ENCODE measurements around the gene RPL38.

The RPL38 gene

DNA sequence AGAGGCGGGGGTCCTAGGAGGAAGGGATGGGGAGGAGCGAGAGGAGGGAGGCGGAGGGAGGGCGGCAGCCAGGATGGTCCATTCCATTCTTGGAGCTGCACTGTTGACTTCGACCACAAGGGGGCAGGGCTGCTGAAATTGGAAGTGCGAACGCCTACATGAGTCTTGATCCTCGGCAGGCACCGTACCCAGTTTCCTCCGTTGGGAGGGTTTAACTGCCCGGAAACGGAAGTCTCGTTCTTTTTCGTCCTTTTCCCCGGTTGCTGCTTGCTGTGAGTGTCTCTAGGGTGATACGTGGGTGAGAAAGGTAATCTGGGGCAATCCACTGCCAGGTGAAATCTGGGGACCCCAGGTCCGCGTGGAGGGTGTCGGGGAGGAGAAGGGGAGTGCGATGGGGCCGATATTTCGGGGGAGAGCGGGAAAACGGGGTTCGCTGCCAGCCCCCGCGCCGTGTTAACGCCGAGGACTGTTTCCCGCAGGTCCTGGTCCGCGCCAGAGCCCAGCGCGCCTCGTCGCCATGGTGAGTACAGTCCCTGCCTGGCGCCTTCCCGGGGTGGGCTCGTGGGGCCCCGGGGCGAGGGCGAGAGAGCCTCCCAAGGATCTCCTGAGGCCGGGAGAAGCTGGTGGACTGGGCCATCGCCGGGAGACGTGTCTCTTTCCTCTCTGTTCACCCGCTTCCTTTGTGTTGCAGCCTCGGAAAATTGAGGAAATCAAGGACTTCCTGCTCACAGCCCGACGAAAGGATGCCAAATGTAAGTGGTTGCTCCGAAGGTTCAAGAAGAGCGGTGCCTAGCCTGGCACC, at the start of gene RPL38 (continued):
- no peak for TF ChIP-seq ZNF530 (tag by site-specific recombination; IDR thresholded peaks at IDR 0.05; ENCODE audit: low read depth)
- peak; percentile 14; the same call in 1 of the 2 replicates for TF ChIP-seq ZFP41 (tag by site-specific recombination; IDR thresholded peaks at IDR 0.05; ENCODE audit: borderline replicate concordance)
- TF ChIP-seq ZBTB26 (tag by site-specific recombination; optimal IDR thresholded peaks at IDR 0.05): peak; percentile 24
- 0 out of 2 replicates have a peak, but pooled peaks have one; percentile 65 for TF ChIP-seq ZNF785 (tag by site-specific recombination; IDR thresholded peaks at IDR 0.05)
- peak; percentile 88 for TF ChIP-seq ZEB2 (tag by site-specific recombination; IDR thresholded peaks at IDR 0.05)
- TF ChIP-seq, protein P1, sequence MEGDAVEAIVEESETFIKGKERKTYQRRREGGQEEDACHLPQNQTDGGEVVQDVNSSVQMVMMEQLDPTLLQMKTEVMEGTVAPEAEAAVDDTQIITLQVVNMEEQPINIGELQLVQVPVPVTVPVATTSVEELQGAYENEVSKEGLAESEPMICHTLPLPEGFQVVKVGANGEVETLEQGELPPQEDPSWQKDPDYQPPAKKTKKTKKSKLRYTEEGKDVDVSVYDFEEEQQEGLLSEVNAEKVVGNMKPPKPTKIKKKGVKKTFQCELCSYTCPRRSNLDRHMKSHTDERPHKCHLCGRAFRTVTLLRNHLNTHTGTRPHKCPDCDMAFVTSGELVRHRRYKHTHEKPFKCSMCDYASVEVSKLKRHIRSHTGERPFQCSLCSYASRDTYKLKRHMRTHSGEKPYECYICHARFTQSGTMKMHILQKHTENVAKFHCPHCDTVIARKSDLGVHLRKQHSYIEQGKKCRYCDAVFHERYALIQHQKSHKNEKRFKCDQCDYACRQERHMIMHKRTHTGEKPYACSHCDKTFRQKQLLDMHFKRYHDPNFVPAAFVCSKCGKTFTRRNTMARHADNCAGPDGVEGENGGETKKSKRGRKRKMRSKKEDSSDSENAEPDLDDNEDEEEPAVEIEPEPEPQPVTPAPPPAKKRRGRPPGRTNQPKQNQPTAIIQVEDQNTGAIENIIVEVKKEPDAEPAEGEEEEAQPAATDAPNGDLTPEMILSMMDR (tag by site-specific recombination; IDR thresholded peaks at IDR 0.05): peak; percentile 99
- no peak for TF ChIP-seq ZNF138 (tag by site-specific recombination; IDR thresholded peaks at IDR 0.05; ENCODE audit: borderline replicate concordance)
- TF ChIP-seq ZNF561 (tag by site-specific recombination; IDR thresholded peaks at IDR 0.05; ENCODE audit: borderline replicate concordance): 0 out of 2 replicates have a peak, but pooled peaks have one; percentile 25
- peak; percentile 60; the same call in 1 of the 2 replicates for TF ChIP-seq ZNF624 (tag by site-specific recombination; IDR thresholded peaks at IDR 0.05)
- peak; percentile 33; the same call in 1 of the 2 replicates for TF ChIP-seq YY2 (tag by site-specific recombination; IDR thresholded peaks at IDR 0.05)
- no peak for TF ChIP-seq ZNF433 (tag by site-specific recombination; IDR thresholded peaks at IDR 0.05; ENCODE audit: low read depth)
- TF ChIP-seq, protein P2, sequence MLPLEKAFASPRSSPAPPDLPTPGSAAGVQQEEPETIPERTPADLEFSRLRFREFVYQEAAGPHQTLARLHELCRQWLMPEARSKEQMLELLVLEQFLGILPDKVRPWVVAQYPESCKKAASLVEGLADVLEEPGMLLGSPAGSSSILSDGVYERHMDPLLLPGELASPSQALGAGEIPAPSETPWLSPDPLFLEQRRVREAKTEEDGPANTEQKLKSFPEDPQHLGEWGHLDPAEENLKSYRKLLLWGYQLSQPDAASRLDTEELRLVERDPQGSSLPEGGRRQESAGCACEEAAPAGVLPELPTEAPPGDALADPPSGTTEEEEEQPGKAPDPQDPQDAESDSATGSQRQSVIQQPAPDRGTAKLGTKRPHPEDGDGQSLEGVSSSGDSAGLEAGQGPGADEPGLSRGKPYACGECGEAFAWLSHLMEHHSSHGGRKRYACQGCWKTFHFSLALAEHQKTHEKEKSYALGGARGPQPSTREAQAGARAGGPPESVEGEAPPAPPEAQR (tag by site-specific recombination; IDR thresholded peaks at IDR 0.05): peak; percentile 85; the same call in 1 of the 2 replicates
- no peak for TF ChIP-seq BCL11B (tag by site-specific recombination; IDR thresholded peaks at IDR 0.05; ENCODE audit: low read depth)
- peak; percentile 58; the same call in 1 of the 2 replicates for TF ChIP-seq TRIM28 (IDR thresholded peaks at IDR 0.05; ENCODE audit: borderline replicate concordance, low read length)
- TF ChIP-seq ZSCAN30 (tag by site-specific recombination; IDR thresholded peaks at IDR 0.05): peak; percentile 82

DNA sequence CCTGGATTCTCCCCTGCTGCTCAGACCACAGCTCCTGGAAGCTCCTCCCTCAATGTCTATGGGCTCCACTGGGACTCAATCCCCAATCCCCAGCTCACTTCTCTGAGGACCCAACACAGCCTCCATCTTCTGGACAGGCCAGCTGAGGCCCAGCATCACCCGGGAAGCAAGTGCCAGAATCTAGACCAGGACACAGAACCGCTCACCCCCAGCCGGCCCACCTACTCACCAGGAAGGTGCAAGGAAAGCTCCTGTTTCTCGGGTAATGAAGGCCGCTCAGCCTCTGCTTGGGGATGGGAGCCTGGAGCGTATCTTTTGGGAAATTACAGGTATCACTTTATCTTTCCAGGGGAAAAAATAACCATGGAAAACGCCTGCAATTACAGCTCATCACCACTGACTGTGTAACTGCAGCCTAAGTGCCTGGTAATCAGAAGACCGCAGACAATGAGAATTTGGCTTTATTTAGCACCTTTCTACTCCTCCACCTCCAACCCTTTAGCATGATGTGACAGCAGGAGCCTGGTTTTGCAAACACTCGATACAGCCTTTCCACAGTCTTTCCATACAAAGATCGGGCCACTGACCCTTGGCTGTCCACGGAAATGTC, 49.6 kb upstream of the RPL38 start:
- Histone ChIP-seq H3K36me3 (ENCODE audit: control insufficient read depth in 2 of 2, insufficient read depth in 1 of 2, low read length in 2 of 2) (no peaks in the 10 kb centered on the region), H3K4me1 (ENCODE audit: control insufficient read depth, insufficient read depth, low read length) (no peaks in the 10 kb centered on the region), H3K9me3 (ENCODE audit: control insufficient read depth, insufficient read depth, low read depth, low read length) (no peaks in the 10 kb centered on the region), H3K4me3 (ENCODE audit: low read depth, low read length) (no peak overlapping the region), H3K27ac (ENCODE audit: extremely low read depth, low read depth, low read length) (no peak overlapping the region)
- TF ChIP-seq ZNF274 (IDR thresholded peaks at IDR 0.05; ENCODE audit: low read length): no peak
- TF ChIP-seq ZNF274 (tag by site-specific recombination; IDR thresholded peaks at IDR 0.05; ENCODE audit: borderline replicate concordance): no peak
- TF ChIP-seq SCRT1 (tag by site-specific recombination; IDR thresholded peaks at IDR 0.05; ENCODE audit: borderline replicate concordance): no peak
- TF ChIP-seq ZNF138 (tag by site-specific recombination; IDR thresholded peaks at IDR 0.05; ENCODE audit: borderline replicate concordance): no peak
- no peak for TF ChIP-seq ZNF248 (tag by site-specific recombination; IDR thresholded peaks at IDR 0.05)
- POLR2A ChIA-PET: no interaction called here
- CTCF ChIA-PET: interaction anchor here (0.7 to 2.2 kb wide), 6 partner anchors 23 to 130 kb away, joined by 3 to 13 read pairs (median 4); partner anchors contain the start of gene RPL38

Data from HEK293 (cell line).